Nephron (organoid): ENCODE data around the gene JAGN1.

ENCODE experiments used
- H3K27ac Mint-ChIP-seq, 3 experiments: 2 replicates each; pipeline ENCODE4 v1.8.0; 2020; ENCODE audit warnings: mixed read lengths in 3 of 3, mild to moderate bottlenecking in 2 of 3, moderate library complexity in 1 of 3
- H3K27me3 Mint-ChIP-seq: 2 replicates; pipeline ENCODE4 v1.8.0; 2021; ENCODE audit warnings: low read depth, mild to moderate bottlenecking, moderate library complexity, mixed read lengths
- H3K36me3 Mint-ChIP-seq: 2 replicates; pipeline ENCODE4 v1.8.0; 2020; ENCODE audit warnings: low read depth, mixed read lengths
- H3K4me1 Mint-ChIP-seq: 2 replicates; pipeline ENCODE4 v1.8.0; 2020; ENCODE audit warnings: mixed read lengths
- H3K4me3 Mint-ChIP-seq, 3 experiments: 2 replicates each; pipeline ENCODE4 v1.8.0; 2020; ENCODE audit warnings: mild to moderate bottlenecking in 3 of 3, mixed read lengths in 3 of 3, moderate library complexity in 2 of 3
- H3K9me3 Mint-ChIP-seq: 2 replicates; pipeline ENCODE4 v1.8.0; 2020; ENCODE audit warnings: mixed read lengths
- CTCF ChIP-seq, 3 experiments: fragments of 200-600 bp; sonication (generic); IDR thresholded peaks; one replicate each; pipeline ENCODE4 v1.5.0; 2021; ENCODE audit warnings: antibody characterized with exemption in 3 of 3; ENCODE audit not compliant: unreplicated experiment in 3 of 3

Gene JAGN1

GRCh38 chr3:9908286-9908685 lies 17.9 kb downstream of the JAGN1 start:
- Mint-ChIP-seq H3K27ac (peak overlapping the region in 1 of 3 experiments; percentile 29), H3K4me1 (peaks cover 13% of the 10 kb centered on the region), H3K9me3 (no peaks in the 10 kb centered on the region), H3K4me3 (no peak overlapping the region), H3K27me3 (no peaks in the 10 kb centered on the region), H3K36me3 (no peaks in the 10 kb centered on the region)
- TF ChIP-seq CTCF (IDR thresholded peaks at IDR 0.05; ENCODE audit: unreplicated experiment in 3 of 3): no peak

- peaks cover 5% of the 10 kb centered on the region for H3K4me1 Mint-ChIP-seq
- H3K36me3 Mint-ChIP-seq: no peaks in the 10 kb centered on the region
- H3K27ac Mint-ChIP-seq: peak overlapping the region; percentile 0 to 80 (median 70)
- H3K4me3 Mint-ChIP-seq: no peak overlapping the region
- no peaks in the 10 kb centered on the region for H3K27me3 Mint-ChIP-seq
- no peak for TF ChIP-seq CTCF (IDR thresholded peaks at IDR 0.05; ENCODE audit: unreplicated experiment in 3 of 3)
- H3K9me3 Mint-ChIP-seq: no peaks in the 10 kb centered on the region
Observed at GRCh38 chr3:9909221-9910013, 19.0 kb downstream of the JAGN1 start.

GRCh38 chr3:9911863-9912262 lies 21.5 kb downstream of the JAGN1 start:
- no peak overlapping the region for H3K4me3 Mint-ChIP-seq
- H3K9me3 Mint-ChIP-seq: no peaks in the 10 kb centered on the region
- H3K4me1 Mint-ChIP-seq: peaks cover 18% of the 10 kb centered on the region
- no peaks in the 10 kb centered on the region for H3K36me3 Mint-ChIP-seq
- H3K27ac Mint-ChIP-seq: peak overlapping the region in 1 of 3 experiments; percentile 15
- TF ChIP-seq CTCF (IDR thresholded peaks at IDR 0.05; ENCODE audit: unreplicated experiment in 3 of 3): no peak
- H3K27me3 Mint-ChIP-seq: no peaks in the 10 kb centered on the region

GRCh38 chr3:9912294-9912935 lies 22.0 kb downstream of the JAGN1 start:
- Mint-ChIP-seq H3K36me3 (no peaks in the 10 kb centered on the region), H3K27me3 (no peaks in the 10 kb centered on the region)

GRCh38 chr3:9913601-9914000 lies 23.2 kb downstream of the JAGN1 start:
- no peak overlapping the region for H3K27ac Mint-ChIP-seq
- H3K27me3 Mint-ChIP-seq: no peaks in the 10 kb centered on the region
- peak overlapping the region; percentile 12 to 60 (median 32) for H3K4me3 Mint-ChIP-seq
- no peaks in the 10 kb centered on the region for H3K9me3 Mint-ChIP-seq
- H3K4me1 Mint-ChIP-seq: peaks cover 20% of the 10 kb centered on the region
- no peaks in the 10 kb centered on the region for H3K36me3 Mint-ChIP-seq
- TF ChIP-seq CTCF (IDR thresholded peaks at IDR 0.05; ENCODE audit: unreplicated experiment in 3 of 3): no peak

More at GRCh38 chr3:9912294-9912935, 22.0 kb downstream of the JAGN1 start:
- Mint-ChIP-seq H3K4me1 (peaks cover 20% of the 10 kb centered on the region), H3K27ac (peak overlapping the region in 1 of 3 experiments; percentile 15), H3K9me3 (no peaks in the 10 kb centered on the region), H3K4me3 (no peak overlapping the region)
- no peak for TF ChIP-seq CTCF (IDR thresholded peaks at IDR 0.05; ENCODE audit: unreplicated experiment in 3 of 3)
